PC-9 (cell line): Measurements from ENCODE around the gene LRRC47. TPM values are rescaled to one million over a fixed set of nuclear protein-coding genes. Genes with fewer than 3 reads are reported as not detected.

Experiments used
- BruUV-seq: library from RNA; stranded (reverse); fragments of 400-500 nt; replicated peaks from 2 replicates; lab custom pipeline; 2021; lab: Mats Ljungman, UMichigan
- CTCF ChIA-PET: fragments of 300-600 bp; sonication (Branson Sonifier 250); formaldehyde crosslinking; loops from one replicate; lab custom pipeline; 2022; ENCODE audit warnings: antibody characterized with exemption; lab: Charles Lee
- POLR2A ChIA-PET: fragments of 300-600 bp; sonication (Branson Sonifier 250); formaldehyde crosslinking; loops from one replicate; lab custom pipeline; 2022; ENCODE audit warnings: antibody characterized with exemption; ENCODE audit not compliant: unreplicated experiment; lab: Charles Lee
- DNase-seq, 2 experiments: peaks; one replicate each; pipeline versions ENCODE4 v3.0.0 to v3.0.0-alpha.2; 2015 to 2022; ENCODE audit warnings: mixed read lengths in 1 of 2
- H2AFZ ChIP-seq: fragments of 200-600 bp; sonication (generic); 2 replicates; pipeline ENCODE4 v1.8.1; 2017; ENCODE audit warnings: antibody characterized with exemption
- H3F3A ChIP-seq: fragments of 200-600 bp; sonication (generic); 2 replicates; pipeline ENCODE4 v1.8.1; 2017; ENCODE audit warnings: antibody characterized with exemption, mild to moderate bottlenecking, low read depth; ENCODE audit not compliant: insufficient read depth
- H3K27ac ChIP-seq: fragments of 200-600 bp; sonication (generic); 2 replicates; pipeline ENCODE4 v1.6.1; 2016; ENCODE audit warnings: mixed run types
- H3K27me3 ChIP-seq: fragments of 200-600 bp; sonication (generic); 2 replicates; pipeline ENCODE4 v1.6.1; 2016; ENCODE audit warnings: low read depth, mixed run types; ENCODE audit not compliant: insufficient read depth
- H3K36me3 ChIP-seq: fragments of 200-600 bp; sonication (generic); 2 replicates; pipeline ENCODE4 v1.6.1; 2016; ENCODE audit warnings: low read depth, mixed run types
- H3K4me1 ChIP-seq: fragments of 200-600 bp; sonication (generic); replicated peaks from 2 replicates; pipeline ENCODE4 v1.6.1; 2016; ENCODE audit warnings: mixed run types; ENCODE audit not compliant: insufficient read depth
- H3K4me2 ChIP-seq: fragments of 200-600 bp; sonication (generic); 2 replicates; pipeline ENCODE4 v1.6.1; 2017; ENCODE audit warnings: mixed run types
- H3K4me3 ChIP-seq: fragments of 200-600 bp; sonication (generic); 2 replicates; pipeline ENCODE4 v1.6.1; 2016; ENCODE audit warnings: mixed run types
- H3K79me2 ChIP-seq: fragments of 200-600 bp; sonication (generic); 2 replicates; pipeline ENCODE4 v1.6.1; 2017; ENCODE audit warnings: low read depth, mixed run types
- H3K9me2 ChIP-seq: fragments of 200-600 bp; sonication (generic); 2 replicates; pipeline ENCODE4 v1.8.1; 2017; ENCODE audit warnings: mild to moderate bottlenecking; ENCODE audit not compliant: insufficient read depth
- H3K9me3 ChIP-seq: fragments of 200-600 bp; sonication (generic); 2 replicates; pipeline ENCODE4 v1.8.1; 2016; ENCODE audit warnings: low read depth; ENCODE audit not compliant: insufficient read depth
- H4K20me1 ChIP-seq: fragments of 200-600 bp; sonication (generic); 2 replicates; pipeline ENCODE4 v1.8.1; 2017; ENCODE audit not compliant: insufficient read depth
- CTCF ChIP-seq: fragments of 200-600 bp; sonication (generic); conservative IDR thresholded peaks from 2 replicates; pipeline ENCODE4 v1.6.1; 2017; ENCODE audit warnings: mixed run types, antibody characterized with exemption, mild to moderate bottlenecking, moderate library complexity
- EZH2 ChIP-seq: fragments of 200-600 bp; sonication (generic); IDR thresholded peaks from 2 replicates; pipeline ENCODE4 v1.8.0; 2017; ENCODE audit warnings: antibody characterized with exemption, low read depth
- intact Hi-C: fragments of 100-400 bp; cut with micrococcal nuclease; formaldehyde crosslinking; loops from one replicate; pipeline ENCODE4 v1.10.0; 2022; ENCODE audit not compliant: unreplicated experiment
- total RNA-seq: library from RNA; stranded (reverse); gene quantifications from 2 replicates; pipeline ENCODE4 v1.2.3, GENCODE V29; 2021

Gene LRRC47
- total RNA-seq, 1 experiment from 2014 or later = 34.2 TPM

GRCh38 chr1:3763351-3764125, 32.8 kb downstream of the LRRC47 start:
- Histone ChIP-seq H3K4me1 (no peaks in the 10 kb centered on the region), H3K9me2 (no peaks in the 10 kb centered on the region), H3K79me2 (no peaks in the 10 kb centered on the region), H3K4me2 (no peak overlapping the region), H3F3A (no peaks in the 10 kb centered on the region), H3K27me3 (peaks cover 92% of the 10 kb centered on the region), H3K9me3 (no peaks in the 10 kb centered on the region), H3K4me3 (no peak overlapping the region), H3K27ac (no peak overlapping the region), H3K36me3 (no peaks in the 10 kb centered on the region), H2AFZ (no peak overlapping the region), H4K20me1 (no peaks in the 10 kb centered on the region)
- no TSS peak for BruUV-seq
- TF ChIP-seq CTCF = no peak
- TF ChIP-seq EZH2 = no peak
- POLR2A ChIA-PET = interaction anchor here (0.6 kb wide), 1 partner anchor 68 kb away, joined by 4 read pairs; no protein-coding TSS in a partner anchor
- intact Hi-C loops = no loop called here
- DNase-seq = no peak
- CTCF ChIA-PET = no interaction called here

- Histone ChIP-seq H3K9me3 (no peaks in the 10 kb centered on the region), H3K27me3 (peaks cover 92% of the 10 kb centered on the region), H3K4me2 (no peak overlapping the region), H4K20me1 (no peaks in the 10 kb centered on the region), H3K4me3 (no peak overlapping the region), H3K79me2 (no peaks in the 10 kb centered on the region), H3F3A (no peaks in the 10 kb centered on the region), H3K9me2 (no peaks in the 10 kb centered on the region), H2AFZ (no peak overlapping the region), H3K27ac (no peak overlapping the region), H3K4me1 (no peaks in the 10 kb centered on the region), H3K36me3 (no peaks in the 10 kb centered on the region)
- DNase-seq = no peak
- no TSS peak for BruUV-seq
- intact Hi-C loops = no loop called here
- TF ChIP-seq CTCF = no peak
- TF ChIP-seq EZH2 = no peak
- ChIA-PET POLR2A (no interaction called here), CTCF (no interaction called here)
Observed at GRCh38 chr1:3762873-3763228, 33.4 kb downstream of the LRRC47 start.

- Histone ChIP-seq H3K9me2 (no peaks in the 10 kb centered on the region), H4K20me1 (no peaks in the 10 kb centered on the region), H2AFZ (no peak overlapping the region), H3K9me3 (no peaks in the 10 kb centered on the region), H3K27ac (no peak overlapping the region), H3K4me3 (no peak overlapping the region), H3K4me2 (no peak overlapping the region), H3K36me3 (no peaks in the 10 kb centered on the region), H3K79me2 (no peaks in the 10 kb centered on the region), H3K27me3 (peaks cover 91% of the 10 kb centered on the region), H3K4me1 (no peaks in the 10 kb centered on the region), H3F3A (no peaks in the 10 kb centered on the region)
- ChIA-PET CTCF (no interaction called here), POLR2A (no interaction called here)
- intact Hi-C loops = no loop called here
- no peak for TF ChIP-seq CTCF
- no peak for TF ChIP-seq EZH2
- no peak for DNase-seq
- BruUV-seq = no TSS peak
Observed at GRCh38 chr1:3762151-3762872, 34.0 kb downstream of the LRRC47 start.
